DOHH2 (cell line): Measurements from ENCODE around the gene ISM2.

Source experiments
- H3F3A ChIP-seq: fragments of 200-600 bp; sonication (generic), shearing (Covaris generic); 2 replicates; pipeline ENCODE4 v1.6.0; 2016; ENCODE audit warnings: antibody characterized with exemption, mild to moderate bottlenecking; ENCODE audit not compliant: control insufficient read depth, insufficient read depth
- H3K27ac ChIP-seq: fragments of 200-600 bp; sonication (generic); 2 replicates; pipeline ENCODE4 v1.5.1; 2014; ENCODE audit warnings: low read depth, mild to moderate bottlenecking, low read length, moderate library complexity
- H3K27me3 ChIP-seq: fragments of 200-600 bp; sonication (generic); 2 replicates; pipeline ENCODE4 v1.6.1; 2014; ENCODE audit warnings: mild to moderate bottlenecking, low read length, mixed read lengths; ENCODE audit not compliant: control insufficient read depth
- H3K36me3 ChIP-seq: fragments of 200-600 bp; sonication (generic); 2 replicates; pipeline ENCODE4 v1.6.1; 2014; ENCODE audit warnings: mild to moderate bottlenecking, low read length, moderate library complexity, mixed read lengths; ENCODE audit not compliant: control insufficient read depth
- H3K4me1 ChIP-seq: fragments of 200-600 bp; sonication (generic); 2 replicates; pipeline ENCODE4 v1.6.1; 2014; ENCODE audit warnings: mild to moderate bottlenecking, low read length, mixed read lengths; ENCODE audit not compliant: control insufficient read depth
- H3K4me2 ChIP-seq: fragments of 200-600 bp; sonication (generic); 2 replicates; pipeline ENCODE4 v1.6.0; 2014; ENCODE audit warnings: mild to moderate bottlenecking, low read length, moderate library complexity
- H3K4me3 ChIP-seq: fragments of 200-600 bp; sonication (generic); 2 replicates; pipeline ENCODE4 v1.5.1; 2014; ENCODE audit warnings: mild to moderate bottlenecking, low read length, mixed read lengths
- H3K79me2 ChIP-seq: fragments of 200-600 bp; sonication (generic); 2 replicates; pipeline ENCODE4 v1.6.1; 2014; ENCODE audit warnings: mild to moderate bottlenecking, low read length, mixed read lengths; ENCODE audit not compliant: control insufficient read depth
- H3K9me2 ChIP-seq: fragments of 200-600 bp; sonication (generic); replicated peaks from 2 replicates; pipeline ENCODE4 v1.6.1; 2014; ENCODE audit warnings: mild to moderate bottlenecking, low read length, mixed read lengths; ENCODE audit not compliant: control insufficient read depth
- H3K9me3 ChIP-seq: fragments of 200-600 bp; sonication (generic); 2 replicates; pipeline ENCODE4 v1.6.1; 2014; ENCODE audit warnings: antibody characterized with exemption, low read length, mixed read lengths; ENCODE audit not compliant: control insufficient read depth, insufficient read depth
- H4K20me1 ChIP-seq: fragments of 200-600 bp; sonication (generic); 2 replicates; pipeline ENCODE4 v1.6.0; 2014; ENCODE audit warnings: low read depth, mild to moderate bottlenecking, antibody characterized with exemption, low read length, moderate library complexity; ENCODE audit not compliant: control insufficient read depth, insufficient read depth
- CTCF ChIP-seq: fragments of 200-600 bp; sonication (generic); IDR thresholded peaks from one replicate; pipeline ENCODE4 v1.5.1; 2014; ENCODE audit warnings: antibody characterized with exemption, mild to moderate bottlenecking, low read depth, low read length; ENCODE audit not compliant: poor library complexity, severe bottlenecking
- EZH2phosphoT487 ChIP-seq: fragments of 200-600 bp; sonication (generic); IDR thresholded peaks from 2 replicates; pipeline ENCODE4 v1.6.1; 2017; ENCODE audit warnings: borderline replicate concordance, mild to moderate bottlenecking, antibody characterized with exemption, low read length, moderate library complexity, mixed read lengths

The ISM2 gene

GRCh38 chr14:77491056-77491455, 7.6 kb downstream of the ISM2 start:
- H3F3A ChIP-seq = no peaks in the 10 kb centered on the region
- H3K9me2 ChIP-seq = no peaks in the 10 kb centered on the region
- no peak overlapping the region for H3K27ac ChIP-seq
- TF ChIP-seq CTCF (no peak), EZH2phosphoT487 (no peak)
- no peaks in the 10 kb centered on the region for H4K20me1 ChIP-seq
- no peaks in the 10 kb centered on the region for H3K27me3 ChIP-seq
- no peaks in the 10 kb centered on the region for H3K36me3 ChIP-seq
- no peaks in the 10 kb centered on the region for H3K79me2 ChIP-seq
- H3K4me3 ChIP-seq = no peak overlapping the region
- no peak overlapping the region for H3K4me2 ChIP-seq
- H3K4me1 ChIP-seq = no peaks in the 10 kb centered on the region
- H3K9me3 ChIP-seq = no peaks in the 10 kb centered on the region

- Histone ChIP-seq H3F3A (no peaks in the 10 kb centered on the region), H3K4me3 (no peak overlapping the region), H3K27ac (no peak overlapping the region), H3K36me3 (no peaks in the 10 kb centered on the region), H3K27me3 (no peaks in the 10 kb centered on the region), H3K4me1 (no peaks in the 10 kb centered on the region), H3K4me2 (no peak overlapping the region), H4K20me1 (no peaks in the 10 kb centered on the region), H3K9me3 (no peaks in the 10 kb centered on the region), H3K79me2 (no peaks in the 10 kb centered on the region), H3K9me2 (no peaks in the 10 kb centered on the region)
- TF ChIP-seq EZH2phosphoT487 (no peak), CTCF (no peak)
These were observed 8.1 kb downstream of the ISM2 start for GRCh38 chr14:77490347-77490986.

- TF ChIP-seq EZH2phosphoT487 = no peak
- no peak for TF ChIP-seq CTCF
- Histone ChIP-seq H4K20me1 (no peaks in the 10 kb centered on the region), H3K27ac (no peak overlapping the region), H3F3A (no peaks in the 10 kb centered on the region), H3K4me1 (no peaks in the 10 kb centered on the region), H3K9me2 (no peaks in the 10 kb centered on the region), H3K36me3 (no peaks in the 10 kb centered on the region), H3K27me3 (no peaks in the 10 kb centered on the region), H3K9me3 (no peaks in the 10 kb centered on the region), H3K4me3 (no peak overlapping the region), H3K79me2 (no peaks in the 10 kb centered on the region), H3K4me2 (no peak overlapping the region)
These were observed 9.6 kb downstream of the ISM2 start for GRCh38 chr14:77489041-77489440.
